B cell (primary cell): ENCODE data around the gene TADA3. TPM values are rescaled to one million over a fixed set of nuclear protein-coding genes. Genes with fewer than 3 reads are reported as not detected.

Source experiments
- ATAC-seq: fragments of 200-7000 bp; cut with Tn5 transposase; one replicate; pipeline ENCODE4 v1.10.0; 2021; ENCODE audit warnings: low read depth, mild to moderate bottlenecking, moderate number of reproducible peaks, moderate library complexity
- CTCF ChIA-PET: fragments of 350-600 bp; sonication (Branson Sonifier 250); formaldehyde crosslinking; loops from one replicate; lab custom pipeline; 2021; ENCODE audit warnings: antibody characterized with exemption, inconsistent platforms; lab: Charles Lee
- POLR2A ChIA-PET: fragments of 350-600 bp; sonication (Branson Sonifier 250); formaldehyde crosslinking; loops from one replicate; lab custom pipeline; 2021; ENCODE audit warnings: antibody characterized with exemption; lab: Charles Lee
- DNase-seq: peaks from one replicate; pipeline ENCODE4 v3.0.0; 2013
- H2AFZ ChIP-seq: 2 replicates; pipeline ENCODE4 v1.6.1; 2012; ENCODE audit warnings: mild to moderate bottlenecking, low read depth, low read length; ENCODE audit not compliant: insufficient read depth, poor library complexity, severe bottlenecking
- H3K27ac ChIP-seq, 2 donors: 1 replicate in 1 of 2; 2 replicates in 1 of 2; pipeline ENCODE4 v1.5.1; 2012 to 2013; ENCODE audit warnings: low read length in 2 of 2, mild to moderate bottlenecking in 2 of 2, moderate library complexity in 1 of 2
- H3K27me3 ChIP-seq, 4 experiments: fragments of 200-600 bp in 1 of 4; sonication (generic) in 1 of 4; replicated peaks in 1 of 4; 1 replicate in 2 of 4; 2 replicates in 2 of 4; pipeline versions ENCODE4 v1.6.1 to v1.7.0; 2013 to 2016; ENCODE audit warnings: low read length in 3 of 4, mild to moderate bottlenecking in 2 of 4, mixed read lengths in 1 of 4, moderate library complexity in 1 of 4; ENCODE audit not compliant: insufficient read depth in 4 of 4, control insufficient read depth in 3 of 4; ENCODE audit errors: control extremely low read depth in 1 of 4
- H3K36me3 ChIP-seq, 2 experiments: replicated peaks in 1 of 2; 1 replicate in 1 of 2; 2 replicates in 1 of 2; pipeline versions ENCODE4 v1.6.1 to v1.7.1; 2013; ENCODE audit warnings: low read length in 1 of 2; ENCODE audit not compliant: insufficient read depth in 2 of 2, control insufficient read depth in 1 of 2; ENCODE audit errors: control extremely low read depth in 1 of 2, extremely low read depth in 1 of 2
- H3K4me1 ChIP-seq, 2 donors: fragments of 200-600 bp in 1 of 2; sonication (generic) in 1 of 2; 1 replicate in 1 of 2; 2 replicates in 1 of 2; pipeline versions ENCODE4 v1.5.1 to v1.6.1; 2013 to 2017; ENCODE audit warnings: low read length in 2 of 2; ENCODE audit not compliant: control insufficient read depth in 2 of 2, insufficient read depth in 2 of 2
- H3K4me2 ChIP-seq: replicated peaks from 2 replicates; pipeline ENCODE3; 2012; ENCODE audit warnings: mild to moderate bottlenecking, low read depth, low read length; ENCODE audit not compliant: poor library complexity, severe bottlenecking
- H3K4me3 ChIP-seq, 5 experiments: fragments of 200-600 bp in 1 of 5; sonication (generic) in 1 of 5; 1 replicate in 3 of 5; 2 replicates in 2 of 5; pipeline versions ENCODE4 v1.5.1 to v1.7.0; 2011 to 2016; ENCODE audit warnings: low read length in 4 of 5, mild to moderate bottlenecking in 4 of 5, low read depth in 2 of 5, control low read depth in 1 of 5, moderate library complexity in 1 of 5; ENCODE audit not compliant: insufficient read depth in 1 of 5; ENCODE audit errors: control extremely low read depth in 1 of 5, extremely low read depth in 1 of 5
- H3K79me2 ChIP-seq: fragments of 200-600 bp; sonication (generic); one replicate; pipeline ENCODE4 v1.6.0; 2016; ENCODE audit warnings: low read length; ENCODE audit not compliant: control insufficient read depth, insufficient read depth
- H3K9ac ChIP-seq: fragments of 200-600 bp; sonication (generic); 2 replicates; pipeline ENCODE4 v1.6.1; 2017; ENCODE audit warnings: mild to moderate bottlenecking, low read length, moderate library complexity
- H3K9me3 ChIP-seq, 3 donors: one replicate each; pipeline versions ENCODE4 v1.6.1 to v1.7.1; 2013; ENCODE audit warnings: low read length in 2 of 3; ENCODE audit not compliant: control insufficient read depth in 2 of 3, insufficient read depth in 1 of 3; ENCODE audit errors: control extremely low read depth in 1 of 3
- H4K20me1 ChIP-seq: 2 replicates; pipeline ENCODE4 v1.6.0; 2012; ENCODE audit warnings: mild to moderate bottlenecking, low read length; ENCODE audit not compliant: insufficient read depth, control insufficient read depth, poor library complexity, severe bottlenecking
- H3K27ac Mint-ChIP-seq: one replicate; pipeline ENCODE4 v1.8.0; 2021; ENCODE audit warnings: mixed read lengths
- H3K27me3 Mint-ChIP-seq: one replicate; pipeline ENCODE4 v1.8.0; 2021; ENCODE audit warnings: mixed read lengths
- H3K4me1 Mint-ChIP-seq: one replicate; pipeline ENCODE4 v1.8.0; 2021; ENCODE audit warnings: mixed read lengths
- H3K4me3 Mint-ChIP-seq: one replicate; pipeline ENCODE4 v1.8.0; 2021; ENCODE audit warnings: mixed read lengths
- H3K9me3 Mint-ChIP-seq: one replicate; pipeline ENCODE4 v1.8.0; 2022; ENCODE audit warnings: mixed read lengths; ENCODE audit not compliant: insufficient read depth
- CTCF ChIP-seq: fragments of 200-600 bp; IDR thresholded peaks from one replicate; pipeline ENCODE4 v1.8.0; 2022; ENCODE audit warnings: antibody characterized with exemption, mild to moderate bottlenecking
- EZH2 ChIP-seq: IDR thresholded peaks from 2 replicates; pipeline ENCODE4 v1.6.1; 2012; ENCODE audit warnings: borderline replicate concordance, low read depth, mild to moderate bottlenecking, moderate library complexity, low read length; ENCODE audit not compliant: insufficient read depth, poor library complexity, severe bottlenecking
- WGBS: methylation state at CpG from one replicate; pipeline ENCODE4 v1.1.5; 2013; ENCODE audit warnings: missing lambda C conversion rate; ENCODE audit not compliant: insufficient coverage; 5-methylcytosine and 5-hydroxymethylcytosine counted together
- intact Hi-C: fragments of 100-400 bp; cut with micrococcal nuclease; formaldehyde crosslinking; loops from one replicate; pipeline ENCODE4 v1.10.0; 2022
- polyA plus RNA-seq: library from polyadenylated mRNA; depleted of rRNA; stranded (reverse); fragments of >200 nt; gene quantifications from 2 replicates; pipeline ENCODE4 v1.2.3, GENCODE V29; 2012
- total RNA-seq, 2 donors: library from RNA; stranded (reverse); fragments of 120-200 nt in 1 of 2; gene quantifications; 1 replicate in 1 of 2; 2 replicates in 1 of 2; pipeline versions ENCODE4 v1.2.3 to v1.2.4, GENCODE V29; 2013 to 2022

TADA3 gene
- total and polyA plus RNA-seq, 2 donors (not counting 1 experiment from before 2014, with no cell fraction given): 45.4 to 45.6 TPM

GRCh38 chr3:9837701-9838582 is 45.7 kb upstream of the TADA3 start:
- Histone ChIP-seq H3K9me3 (no peaks in the 10 kb centered on the region), H3K9ac (no peak overlapping the region), H3K36me3 (peaks cover 10 to 42% of the 10 kb centered on the region in 2 experiments), H3K4me3 (no peak overlapping the region), H2AFZ (no peak overlapping the region), H3K4me2 (no peak overlapping the region), H3K27ac (no peak overlapping the region), H3K79me2 (peaks cover 2% of the 10 kb centered on the region), H3K4me1 (peaks cover 1 to 8% of the 10 kb centered on the region in 2 donors), H3K27me3 (no peaks in the 10 kb centered on the region), H4K20me1 (no peaks in the 10 kb centered on the region)
- DNase-seq (no peak), ATAC-seq (no peak)
- Mint-ChIP-seq H3K27me3 (no peaks in the 10 kb centered on the region), H3K27ac (peak overlapping the region; percentile 26), H3K4me3 (no peak overlapping the region), H3K9me3 (no peaks in the 10 kb centered on the region), H3K4me1 (peaks cover 9% of the 10 kb centered on the region)
- intact Hi-C loops: no loop called here
- ChIA-PET POLR2A (no interaction called here), CTCF (interaction anchor here (0.5 kb wide), 2 partner anchors 23 to 439 kb away, joined by 3 read pairs; no protein-coding TSS in a partner anchor)
- TF ChIP-seq CTCF: no peak
- TF ChIP-seq EZH2: no peak
- WGBS: 83% methylated on average over 11 of the region's 12 CpGs
